Esophagus (tissue), 2 donors: ENCODE measurements around the gene NPSR1. TPM values are rescaled to one million over a fixed set of nuclear protein-coding genes. Genes with fewer than 3 reads are reported as not detected.

Source experiments
- H3K27ac ChIP-seq, 2 donors: one replicate each; pipeline ENCODE4 v1.5.1; 2013; ENCODE audit warnings: low read depth in 2 of 2, mild to moderate bottlenecking in 2 of 2, inconsistent platforms in 1 of 2, low read length in 1 of 2, moderate library complexity in 1 of 2
- H3K27me3 ChIP-seq, 2 donors: one replicate each; pipeline ENCODE4 v1.6.1; 2013; ENCODE audit warnings: low read length in 2 of 2, control low read depth in 1 of 2, mild to moderate bottlenecking in 1 of 2; ENCODE audit not compliant: insufficient read depth in 2 of 2, control insufficient read depth in 1 of 2
- H3K36me3 ChIP-seq, 2 donors: one replicate each; pipeline ENCODE4 v1.6.1; 2013; ENCODE audit warnings: low read length in 1 of 2; ENCODE audit not compliant: control insufficient read depth in 2 of 2, insufficient read depth in 2 of 2
- H3K4me1 ChIP-seq, 2 donors: one replicate each; pipeline ENCODE4 v1.6.1; 2013; ENCODE audit warnings: low read length in 1 of 2; ENCODE audit not compliant: control insufficient read depth in 2 of 2, insufficient read depth in 2 of 2
- H3K4me3 ChIP-seq, 2 donors: one replicate each; pipeline ENCODE4 v1.5.1; 2013; ENCODE audit warnings: low read length in 2 of 2, mild to moderate bottlenecking in 2 of 2, low read depth in 1 of 2, moderate library complexity in 1 of 2
- H3K9me3 ChIP-seq, 2 donors: one replicate each; pipeline ENCODE4 v1.6.1; 2013; ENCODE audit warnings: mild to moderate bottlenecking in 2 of 2, low read depth in 1 of 2, low read length in 1 of 2, moderate library complexity in 1 of 2; ENCODE audit not compliant: control insufficient read depth in 2 of 2, insufficient read depth in 1 of 2
- WGBS, 2 donors: extraction: QIAGEN DNeasy Blood & Tissue Kit; methylation state at CpG; one replicate each; pipeline ENCODE4 v1.1.7; 2013; 5-methylcytosine and 5-hydroxymethylcytosine counted together
- polyA plus RNA-seq, 2 donors: library from polyadenylated mRNA; stranded (reverse); fragments of 200-250 nt; gene quantifications; one replicate each; pipeline ENCODE4 v1.2.3, GENCODE V29; 2013
- donor health status: healthy with polysubstance abuse.
- donor health status: Bipolar disorder and iron deficiency.

The NPSR1 gene
- polyA plus RNA-seq, 2 donors, result not detected

DNA sequence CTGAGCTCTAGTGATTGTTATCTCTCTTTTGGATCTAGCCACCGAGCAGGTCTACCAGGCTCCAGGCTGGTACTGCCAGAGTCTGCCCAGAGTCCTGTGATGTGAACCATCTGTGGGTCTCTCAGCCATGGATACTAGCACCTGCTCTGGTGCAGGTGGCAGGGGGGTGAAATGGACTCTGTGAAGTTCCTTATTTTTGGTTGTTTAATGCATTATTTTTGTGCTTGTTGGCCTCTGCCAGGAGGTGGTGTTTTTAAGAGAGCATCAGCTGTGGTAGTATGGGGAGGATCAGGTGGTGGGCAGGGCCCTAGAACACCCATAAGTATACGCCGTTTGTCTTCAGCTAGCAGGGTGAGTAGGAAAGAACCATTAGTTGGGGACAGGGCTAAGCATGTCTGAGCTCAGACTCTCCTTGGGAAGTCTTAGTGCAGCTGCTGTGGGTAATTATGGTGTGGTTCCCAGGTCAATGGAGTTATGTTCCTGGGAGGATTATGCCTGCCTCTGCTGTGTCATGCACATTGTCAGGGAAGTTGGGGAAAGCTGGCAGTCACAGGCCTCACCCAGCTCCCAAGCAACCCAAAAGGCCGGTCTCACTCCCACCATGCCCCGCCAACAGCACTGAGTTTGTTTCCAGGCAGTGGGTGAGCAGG is 81.8 kb downstream of the NPSR1 start:
- no peak overlapping the region for H3K4me3 ChIP-seq
- WGBS, 2 donors, result 83 to 87% methylated on average over 5 of the region's 5 CpGs

DNA sequence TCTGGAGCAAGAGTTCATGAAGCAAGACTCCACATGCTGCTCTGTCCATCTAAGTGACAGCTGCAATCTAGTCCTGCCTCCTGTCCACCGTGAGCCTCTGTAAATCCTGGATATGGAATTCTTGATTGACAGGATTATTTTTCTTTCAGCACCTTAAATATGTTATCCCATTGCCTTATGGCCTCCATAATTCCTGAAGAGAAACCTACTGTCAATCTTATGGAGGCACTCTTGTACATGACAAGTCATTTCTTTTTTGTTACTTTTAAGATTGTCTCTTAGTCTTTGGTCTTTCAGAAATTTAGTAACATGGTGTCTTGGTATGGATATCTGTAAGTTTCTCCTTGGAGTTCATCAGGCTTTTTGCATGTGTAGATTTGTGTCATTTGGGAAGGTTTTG is 82.8 kb downstream of the NPSR1 start:
- Histone ChIP-seq H3K4me1 (no peaks in the 10 kb centered on the region), H3K27me3 (no peaks in the 10 kb centered on the region), H3K9me3 (no peaks in the 10 kb centered on the region), H3K4me3 (no peak overlapping the region), H3K36me3 (no peaks in the 10 kb centered on the region), H3K27ac (no peak overlapping the region)
- WGBS, 2 donors, result 67 to 68% methylated on average over 1 of the region's 1 CpG

More for the DNA sequence above, 81.8 kb downstream of the NPSR1 start:
- Histone ChIP-seq H3K36me3 (no peaks in the 10 kb centered on the region), H3K27me3 (no peaks in the 10 kb centered on the region), H3K27ac (no peak overlapping the region), H3K4me1 (no peaks in the 10 kb centered on the region), H3K9me3 (no peaks in the 10 kb centered on the region)

DNA sequence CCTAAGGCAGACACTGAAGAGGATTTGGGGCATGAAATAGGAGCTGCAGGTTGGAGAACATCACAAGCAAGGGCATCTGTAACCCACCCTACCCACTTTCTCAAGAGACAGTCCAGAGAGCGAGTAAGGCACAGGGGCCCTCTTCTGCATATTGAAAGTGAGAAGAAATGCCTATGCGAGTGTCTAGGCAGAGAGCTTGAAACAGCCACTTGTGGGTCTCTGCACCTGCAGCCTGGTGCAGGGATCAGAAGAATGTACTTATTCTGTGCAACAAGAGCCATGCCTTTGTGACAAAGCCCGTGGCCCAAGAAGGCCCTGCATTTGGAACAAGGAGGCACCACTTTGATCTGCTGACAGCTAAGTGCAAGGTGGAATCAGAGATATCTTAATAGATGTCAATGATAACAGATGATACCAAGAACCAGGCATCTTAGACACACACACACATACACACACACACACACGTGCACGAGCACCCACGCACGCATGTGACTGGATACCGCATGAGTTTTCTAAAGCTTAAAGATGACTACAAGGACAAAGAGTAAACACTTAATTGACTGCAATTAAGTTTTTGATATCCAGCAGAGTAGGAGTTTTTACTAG is 89.3 kb downstream of the NPSR1 start:
- H3K27me3 ChIP-seq, result no peaks in the 10 kb centered on the region
- H3K4me3 ChIP-seq, result no peak overlapping the region
- H3K9me3 ChIP-seq, result no peaks in the 10 kb centered on the region
- no peaks in the 10 kb centered on the region for H3K36me3 ChIP-seq
- 73 to 84% methylated on average over 8 of the region's 8 CpGs for WGBS, 2 donors
- H3K27ac ChIP-seq, result no peak overlapping the region
- no peaks in the 10 kb centered on the region for H3K4me1 ChIP-seq

DNA sequence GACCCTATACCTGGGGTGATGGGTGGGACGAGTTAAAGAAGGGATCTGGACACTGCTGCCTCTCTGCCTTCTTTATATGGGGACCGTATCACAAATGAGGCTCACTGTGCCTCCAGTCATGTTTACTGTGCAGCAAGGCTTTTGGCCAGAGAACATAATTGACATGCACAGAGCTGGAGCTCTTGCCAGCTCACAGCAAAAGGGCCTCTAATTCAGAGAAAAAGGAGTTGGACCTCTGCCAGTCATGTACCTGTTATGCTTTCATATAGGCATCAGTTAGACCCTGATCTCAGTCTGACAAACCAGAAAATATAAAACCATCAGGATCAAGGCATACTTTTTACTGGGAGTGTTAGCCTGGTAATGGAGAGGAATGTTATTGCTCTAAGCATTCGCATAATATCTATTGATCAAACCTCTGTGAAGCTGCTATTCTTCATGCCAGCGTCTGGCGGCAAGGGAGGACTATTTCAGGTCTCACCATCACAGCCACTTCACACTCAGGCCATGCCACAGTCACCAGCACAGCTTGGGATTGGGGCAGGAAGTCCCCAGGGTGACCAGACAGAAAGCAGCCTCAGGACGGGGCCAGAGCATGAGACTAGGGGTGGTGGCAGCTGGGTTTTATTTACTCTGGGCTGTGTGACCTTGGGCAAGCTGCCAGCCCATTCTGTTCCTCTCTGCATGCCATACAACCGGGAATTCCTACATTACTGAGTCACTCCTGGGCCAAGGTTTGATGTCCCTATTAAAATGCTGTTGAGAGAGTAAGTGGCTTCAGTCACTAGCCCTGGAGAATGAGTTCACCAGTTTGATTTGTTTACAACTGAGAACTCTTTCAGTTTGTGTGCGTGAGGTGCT is 90.1 kb downstream of the NPSR1 start:
- 35% methylated on average over 8 of the region's 8 CpGs for WGBS, 2 donors
- no peak overlapping the region for H3K4me3 ChIP-seq
- H3K9me3 ChIP-seq, result no peaks in the 10 kb centered on the region
- H3K4me1 ChIP-seq, result no peaks in the 10 kb centered on the region
- no peaks in the 10 kb centered on the region for H3K36me3 ChIP-seq
- H3K27ac ChIP-seq, result no peak overlapping the region
- H3K27me3 ChIP-seq, result no peaks in the 10 kb centered on the region

DNA sequence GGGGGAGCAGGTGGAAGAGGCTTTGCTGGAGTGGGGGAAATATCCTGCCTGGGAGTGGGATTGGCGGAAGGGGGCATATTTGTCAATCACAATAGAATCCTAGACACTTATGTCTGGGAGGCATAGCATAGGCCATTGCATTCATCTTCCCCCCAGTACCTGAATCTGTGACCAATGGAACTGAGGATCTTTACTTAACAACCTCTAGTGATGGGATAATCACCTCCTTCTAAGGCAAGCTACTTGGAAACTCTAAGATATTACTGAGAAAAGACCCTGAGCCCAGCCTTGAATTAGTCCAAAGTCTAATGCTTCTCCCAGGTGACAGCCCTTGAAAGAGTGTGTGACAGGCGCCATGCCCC is 90.7 kb downstream of the NPSR1 start:
- 89 to 94% methylated on average over 2 of the region's 2 CpGs for WGBS, 2 donors
- no peak overlapping the region for H3K27ac ChIP-seq
- no peaks in the 10 kb centered on the region for H3K9me3 ChIP-seq
- H3K4me3 ChIP-seq, result no peak overlapping the region
- no peaks in the 10 kb centered on the region for H3K4me1 ChIP-seq
- H3K36me3 ChIP-seq, result no peaks in the 10 kb centered on the region
- no peaks in the 10 kb centered on the region for H3K27me3 ChIP-seq

DNA sequence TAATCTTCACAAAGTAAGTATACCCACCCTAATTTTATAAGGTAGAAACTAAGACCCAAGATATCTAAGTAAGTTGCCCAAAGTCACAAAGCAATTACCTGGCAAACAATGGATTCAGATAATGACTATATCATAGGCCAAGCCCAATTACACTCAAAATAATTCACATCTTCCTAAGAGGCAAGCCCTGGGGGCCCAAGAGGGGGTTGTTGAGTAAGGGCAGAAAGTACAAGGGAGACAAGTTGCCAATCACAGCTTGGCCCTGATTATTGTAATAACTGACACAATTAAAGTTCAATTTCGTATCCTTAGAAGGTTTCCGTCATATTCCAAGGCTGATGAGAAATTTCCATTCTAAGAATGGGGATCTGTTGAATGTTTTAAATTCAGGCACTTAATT is 91.4 kb downstream of the NPSR1 start:
- no peak overlapping the region for H3K27ac ChIP-seq
- no peaks in the 10 kb centered on the region for H3K27me3 ChIP-seq
- H3K4me1 ChIP-seq, result no peaks in the 10 kb centered on the region
- H3K9me3 ChIP-seq, result no peaks in the 10 kb centered on the region
- no peak overlapping the region for H3K4me3 ChIP-seq
- WGBS, 2 donors, result 86 to 91% methylated on average over 2 of the region's 2 CpGs
- H3K36me3 ChIP-seq, result no peaks in the 10 kb centered on the region

DNA sequence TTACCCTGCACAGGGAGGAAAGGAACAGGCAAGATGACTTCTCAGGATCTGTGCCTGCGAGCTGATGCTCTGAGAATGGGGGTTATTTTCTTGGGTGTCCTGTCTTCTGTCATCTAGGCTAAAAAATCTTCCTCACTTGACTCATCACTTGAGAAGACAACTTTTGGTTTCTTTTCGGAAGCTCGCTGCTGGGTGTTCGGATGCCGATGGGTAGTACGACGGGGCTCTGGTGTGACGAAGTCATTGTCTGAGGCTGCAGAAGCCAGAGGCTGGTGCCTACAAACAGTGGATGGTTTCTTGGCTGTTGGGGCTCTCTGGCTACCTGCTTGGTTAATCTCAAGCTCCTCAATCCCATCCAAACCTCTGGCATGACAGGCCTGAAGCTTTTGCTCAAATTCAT is 92.2 kb downstream of the NPSR1 start:
- no peak overlapping the region for H3K4me3 ChIP-seq
- H3K27me3 ChIP-seq, result no peaks in the 10 kb centered on the region
- H3K27ac ChIP-seq, result no peak overlapping the region
- 96 to 97% methylated on average over 8 of the region's 8 CpGs for WGBS, 2 donors
- H3K4me1 ChIP-seq, result no peaks in the 10 kb centered on the region
- no peaks in the 10 kb centered on the region for H3K9me3 ChIP-seq
- no peaks in the 10 kb centered on the region for H3K36me3 ChIP-seq

DNA sequence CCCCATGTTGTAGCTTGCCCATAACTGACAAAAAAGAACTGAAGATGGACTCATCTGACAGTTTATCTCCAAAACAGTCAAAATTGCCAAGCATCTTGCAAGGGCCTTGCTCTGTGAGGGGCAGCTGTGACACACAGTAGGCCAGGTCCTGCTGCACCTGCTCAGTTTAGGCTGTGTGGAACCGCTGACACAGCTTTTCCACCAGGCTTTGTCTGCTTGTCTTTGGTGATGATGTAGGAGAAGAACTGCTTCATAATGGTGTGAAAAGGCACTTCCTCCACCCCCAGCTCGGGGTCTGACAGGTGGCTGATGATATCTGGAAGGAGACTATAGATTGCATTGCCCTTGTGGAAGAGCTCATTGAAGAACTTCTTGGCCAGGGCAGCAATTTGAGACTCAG is 92.6 kb downstream of the NPSR1 start:
- 80 to 83% methylated on average over 2 of the region's 2 CpGs for WGBS, 2 donors

DNA sequence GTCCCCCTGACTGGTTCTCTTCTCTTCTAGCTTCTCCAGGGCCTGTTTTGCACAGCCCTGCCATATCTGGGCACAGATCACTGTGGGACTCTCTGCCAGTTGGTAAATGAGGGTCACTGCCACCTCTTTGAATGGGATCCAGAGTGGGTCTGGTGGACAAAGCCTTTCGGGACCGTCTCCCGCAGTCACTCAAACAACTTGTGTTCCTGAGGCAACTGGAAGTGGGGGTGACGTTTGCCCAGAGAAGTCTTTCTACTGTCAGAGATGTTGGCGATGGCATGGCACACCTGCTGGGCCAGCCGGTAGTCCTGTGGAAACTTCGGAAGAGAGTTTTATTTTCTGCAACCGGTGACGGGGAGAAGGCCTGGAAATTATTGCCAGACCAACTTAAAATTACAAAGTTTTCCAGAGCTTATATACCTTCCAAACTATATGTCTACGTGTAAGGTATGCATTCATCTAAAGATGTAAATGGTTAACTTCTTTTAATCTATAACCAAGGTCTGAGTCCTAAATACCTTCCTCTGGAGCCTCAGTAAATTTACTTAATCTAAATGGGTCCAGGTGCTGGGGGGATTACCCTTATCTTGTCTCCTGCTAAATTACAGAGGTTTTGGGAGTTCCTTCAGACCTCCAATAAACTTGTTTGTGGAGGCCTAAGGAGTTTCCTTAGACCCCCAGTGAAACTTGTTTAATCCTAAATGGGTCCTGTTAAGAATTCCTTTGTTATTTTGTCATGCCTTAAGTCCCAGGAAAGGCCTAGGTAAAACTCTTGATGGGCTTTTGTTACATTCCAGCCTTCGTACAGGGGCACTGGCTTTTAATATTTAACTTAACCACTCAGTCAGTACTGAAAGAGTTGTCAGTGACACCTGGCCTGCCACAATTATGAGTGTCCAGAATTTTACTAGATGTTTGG is 94.0 kb downstream of the NPSR1 start:
- H3K4me3 ChIP-seq, result no peak overlapping the region
- H3K4me1 ChIP-seq, result no peaks in the 10 kb centered on the region
- H3K36me3 ChIP-seq, result no peaks in the 10 kb centered on the region
- H3K9me3 ChIP-seq, result no peaks in the 10 kb centered on the region
- no peaks in the 10 kb centered on the region for H3K27me3 ChIP-seq
- WGBS, 2 donors, result 86% methylated on average over 11 of the region's 11 CpGs
- no peak overlapping the region for H3K27ac ChIP-seq

More for the DNA sequence above, 92.6 kb downstream of the NPSR1 start:
- no peaks in the 10 kb centered on the region for H3K4me1 ChIP-seq
- no peak overlapping the region for H3K27ac ChIP-seq
- no peaks in the 10 kb centered on the region for H3K36me3 ChIP-seq
- no peak overlapping the region for H3K4me3 ChIP-seq
- no peaks in the 10 kb centered on the region for H3K9me3 ChIP-seq
- H3K27me3 ChIP-seq, result no peaks in the 10 kb centered on the region
